Head of caudate nucleus (tissue), 42 donors: ENCODE measurements around the gene NEAT1.
A peak's percentile ranks its signal among the peaks of the same experiment; 100 is the strongest.
"Not testable (repeated sequence)": the region's sequence is repeated elsewhere in the genome, so short reads cannot be mapped to it uniquely, and the experiment has no call there.

Experiments
- DNase-seq, 42 donors: peaks; one replicate each; pipeline versions ENCODE4 v3.0.0 to v3.0.0-alpha.2; 2020 to 2021; ENCODE audit warnings: mixed read lengths in 7 of 42
- intact Hi-C: fragments of 100-400 bp; cut with DNase I; formaldehyde crosslinking; loops from one replicate; pipeline ENCODE4 v1.15.0; 2022

NEAT1 gene

DNA sequence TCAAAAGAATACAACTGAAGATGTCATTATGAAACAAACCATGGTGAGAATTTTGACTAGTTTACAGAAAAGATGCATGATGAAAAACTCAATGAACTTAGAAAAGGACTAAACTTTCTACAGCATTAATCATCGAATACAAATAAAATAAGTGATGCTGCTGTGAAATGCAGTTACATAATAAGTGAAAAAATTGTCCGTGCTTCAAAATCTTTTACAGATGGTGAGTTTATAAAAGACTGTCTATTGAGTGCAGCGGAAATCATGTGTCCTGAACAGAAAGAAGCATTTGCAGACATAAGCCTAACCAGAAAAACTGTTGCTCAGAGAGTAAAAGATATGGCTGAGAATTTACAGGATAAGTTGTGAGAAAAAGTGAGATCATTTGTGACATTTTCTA, 33.8 kb downstream of the NEAT1 start:
- intact Hi-C loops: no loop called here
- DNase-seq: no peak

- intact Hi-C loops: no loop called here
- DNase-seq: peak in 1 of 42 donors; percentile 6
These were observed 37.0 kb downstream of the NEAT1 start for GRCh38 chr11:65459552-65459951.

DNA sequence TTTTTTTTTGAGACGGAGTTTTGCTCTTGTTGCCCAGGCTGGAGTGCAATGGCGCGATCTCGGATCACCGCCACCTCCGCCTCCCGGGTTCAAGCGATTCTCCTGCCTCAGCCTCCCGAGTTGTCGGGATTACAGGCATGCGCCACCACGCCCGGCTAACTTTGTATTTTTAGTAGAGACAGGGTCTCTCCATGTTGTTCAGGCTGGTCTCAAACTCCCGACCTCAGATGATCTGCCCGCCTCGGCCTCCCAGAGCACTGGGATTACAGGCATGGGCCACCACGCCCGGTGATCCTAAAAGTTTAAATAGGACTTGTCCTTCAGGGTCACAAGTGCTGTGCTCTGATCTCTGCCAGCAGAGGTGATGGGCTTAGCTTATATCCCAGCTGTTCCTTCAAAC, 42.9 kb downstream of the NEAT1 start:
- intact Hi-C loops, DNase-seq: not testable (repeated sequence)

DNA sequence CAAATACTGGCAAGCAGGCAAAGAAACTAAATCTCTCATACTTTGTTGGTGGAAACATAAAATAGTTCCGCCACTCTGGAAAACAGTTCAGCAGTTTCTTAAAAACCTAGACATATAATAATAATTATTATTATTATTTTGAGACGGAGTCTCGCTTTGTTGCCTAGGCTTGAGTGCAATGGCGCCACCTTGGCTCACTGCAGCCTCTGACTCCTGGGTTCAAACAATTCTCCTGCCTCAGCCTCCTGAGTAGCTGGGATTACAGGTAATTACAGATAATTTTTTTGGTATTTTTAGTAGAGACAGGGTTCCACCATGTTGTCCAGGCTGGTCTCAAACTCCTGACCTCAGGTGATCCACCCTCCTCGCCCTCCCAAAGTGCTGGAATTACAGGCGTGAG, 44.7 kb downstream of the NEAT1 start:
- DNase-seq, intact Hi-C loops: not testable (repeated sequence)

DNA sequence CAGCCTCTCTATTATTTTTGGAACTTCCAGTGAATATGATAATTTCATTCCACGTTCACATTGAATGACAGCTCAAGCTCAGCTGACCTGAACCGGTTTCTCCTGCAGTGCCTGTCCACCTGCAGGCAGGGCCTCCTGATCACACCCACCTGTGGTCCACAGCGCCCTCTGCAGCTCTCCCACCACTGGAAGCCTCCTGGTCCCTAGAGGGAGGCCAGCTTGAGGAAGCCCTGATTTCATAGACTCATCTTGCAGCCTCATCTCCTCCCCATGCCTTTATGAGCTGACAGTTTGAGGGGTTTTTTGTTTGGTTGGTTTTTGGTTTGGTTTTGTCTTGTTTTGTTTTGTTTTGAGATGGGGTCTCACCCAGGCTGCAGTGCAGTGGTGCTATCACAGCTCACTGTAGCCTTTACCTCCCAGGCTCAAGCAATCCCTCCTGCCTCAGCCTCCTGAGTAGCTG, 46.3 kb downstream of the NEAT1 start:
- DNase-seq: peak in 29 of 42 donors; percentile 27 to 81 (median 57)
- intact Hi-C loops: no loop called here

GRCh38 chr11:65470433-65471049, 47.9 kb downstream of the NEAT1 start:
- no peak for DNase-seq
- intact Hi-C loops: no loop called here

GRCh38 chr11:65471447-65471891, 48.9 kb downstream of the NEAT1 start:
- peak in 40 of 42 donors; percentile 46 to 88 (median 74) for DNase-seq
- intact Hi-C loops: no loop called here

- DNase-seq, intact Hi-C loops: not testable (repeated sequence)
These were observed 50.1 kb downstream of the NEAT1 start for GRCh38 chr11:65472588-65473277.

GRCh38 chr11:65473278-65473860, 50.8 kb downstream of the NEAT1 start:
- intact Hi-C loops: no loop called here
- no peak for DNase-seq

DNA sequence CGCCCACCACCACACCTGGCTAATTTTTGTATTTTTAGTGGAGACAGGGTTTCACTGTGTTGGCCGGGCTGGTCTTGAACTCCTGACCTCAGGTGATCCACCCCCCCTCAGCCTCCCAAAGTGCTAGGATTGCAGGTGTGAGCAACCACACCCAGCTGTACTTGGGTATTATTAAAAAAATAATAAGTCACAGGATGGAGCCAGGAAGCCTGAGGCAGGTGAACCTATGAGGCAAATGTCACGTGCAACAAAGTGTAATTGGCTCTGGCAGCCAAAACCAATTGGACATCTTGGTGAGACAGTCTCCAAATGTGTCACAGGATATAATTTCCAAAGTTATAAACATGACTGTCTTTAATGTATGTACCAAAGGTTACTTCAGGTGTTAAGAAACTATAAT, 52.3 kb downstream of the NEAT1 start:
- intact Hi-C loops: loop anchor here (5.0 kb wide), 1 partner anchor 53 kb away; the partner anchor contains the start of gene NEAT1

DNA sequence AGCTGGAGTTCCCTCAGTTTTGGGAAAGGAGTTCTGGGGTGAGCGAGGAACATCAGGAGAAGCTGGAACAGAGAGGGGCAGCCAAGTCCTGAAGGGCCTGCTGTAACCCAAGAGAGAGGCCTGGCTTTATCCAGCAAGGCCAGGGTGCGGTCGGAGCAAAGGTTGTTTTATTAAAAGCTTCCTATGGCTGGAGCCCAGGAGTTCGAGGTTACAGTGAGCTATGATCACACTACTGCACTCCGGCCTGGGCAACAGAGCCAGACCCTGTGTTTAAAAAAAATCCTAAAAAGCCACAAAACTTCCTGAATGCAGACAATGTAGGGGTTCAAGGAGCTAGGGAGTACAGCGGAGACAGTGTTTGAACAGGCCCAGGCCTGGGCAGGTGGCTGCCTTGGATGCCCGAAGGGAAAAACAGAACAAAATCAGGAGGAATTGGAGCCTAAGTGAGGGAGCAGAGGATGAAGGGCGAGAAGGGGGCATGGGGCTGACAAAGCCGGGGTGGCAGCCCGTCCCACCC, 54.1 kb downstream of the NEAT1 start:
- peak in 2 of 42 donors; percentile 24 to 29 for DNase-seq
- intact Hi-C loops: loop anchor here (1.0 to 5.0 kb wide), 2 partner anchors 23 to 54 kb away; partner anchors contain the start of genes MALAT1 and NEAT1

More for the DNA sequence above, 52.3 kb downstream of the NEAT1 start:
- peak in 1 of 42 donors; percentile 17 for DNase-seq

- intact Hi-C loops: loop anchor here (1.0 to 5.0 kb wide), 2 partner anchors 22 to 55 kb away; partner anchors contain the start of genes MALAT1 and NEAT1
These were observed 54.8 kb downstream of the NEAT1 start for GRCh38 chr11:65477149-65477965.

GRCh38 chr11:65478388-65479183, 56.0 kb downstream of the NEAT1 start:
- DNase-seq: peak in 34 of 42 donors; percentile 21 to 85 (median 65)
- intact Hi-C loops: loop anchor here (5.0 kb wide), 1 partner anchor 56 kb away; the partner anchor contains the start of gene NEAT1

More at GRCh38 chr11:65477149-65477965, 54.8 kb downstream of the NEAT1 start:
- DNase-seq: peak; percentile 90 to 99 (median 96)

DNA sequence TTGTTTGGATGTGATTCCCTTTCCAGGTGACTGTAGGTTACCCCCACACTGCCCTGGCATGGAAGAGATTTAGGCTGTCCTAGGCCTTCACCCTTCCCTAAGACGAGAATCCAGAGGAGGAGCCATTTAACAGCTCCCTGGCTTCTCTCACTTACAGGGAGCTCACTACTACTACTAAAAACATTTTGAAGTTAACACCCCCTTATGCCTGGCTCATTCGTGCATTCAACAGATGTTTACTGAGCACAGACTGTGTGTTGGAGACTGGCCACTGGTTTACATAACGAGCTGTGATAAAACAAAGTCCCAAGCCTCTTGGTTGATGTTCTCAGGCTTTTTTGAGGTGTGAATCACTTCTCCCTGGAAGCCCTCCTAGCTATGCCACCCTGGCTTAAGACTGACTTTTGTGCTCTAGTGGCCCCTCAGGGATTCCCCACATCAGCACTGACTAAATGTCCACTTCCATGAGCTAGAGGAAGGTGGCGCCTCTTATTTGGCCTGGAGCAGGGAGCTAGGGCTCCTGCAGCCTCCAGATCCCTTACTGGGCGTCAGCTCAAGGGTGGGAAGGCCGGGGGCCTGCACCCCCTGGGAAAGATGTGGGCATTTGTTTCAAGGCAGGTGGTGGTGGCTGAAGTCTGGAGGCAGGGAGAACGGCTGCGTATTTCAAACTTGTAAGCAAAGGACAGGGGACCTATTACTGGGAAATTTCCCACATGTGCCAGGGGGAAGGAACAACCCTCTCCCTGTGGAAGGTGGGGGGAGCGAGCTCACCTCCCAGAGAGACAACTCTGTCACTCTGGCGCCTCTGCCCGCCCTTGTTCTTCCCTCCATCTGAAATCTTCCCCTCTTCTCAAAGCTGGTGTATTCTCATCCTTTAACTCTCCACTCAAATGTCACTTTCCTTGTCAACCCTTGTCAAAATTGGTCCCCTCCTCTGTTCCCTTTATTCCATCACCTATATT, 56.9 kb downstream of the NEAT1 start:
- intact Hi-C loops: loop anchor here (5.0 kb wide), 1 partner anchor 57 kb away; the partner anchor contains the start of gene NEAT1
- DNase-seq: peak in 35 of 42 donors; percentile 44 to 85 (median 71)

DNA sequence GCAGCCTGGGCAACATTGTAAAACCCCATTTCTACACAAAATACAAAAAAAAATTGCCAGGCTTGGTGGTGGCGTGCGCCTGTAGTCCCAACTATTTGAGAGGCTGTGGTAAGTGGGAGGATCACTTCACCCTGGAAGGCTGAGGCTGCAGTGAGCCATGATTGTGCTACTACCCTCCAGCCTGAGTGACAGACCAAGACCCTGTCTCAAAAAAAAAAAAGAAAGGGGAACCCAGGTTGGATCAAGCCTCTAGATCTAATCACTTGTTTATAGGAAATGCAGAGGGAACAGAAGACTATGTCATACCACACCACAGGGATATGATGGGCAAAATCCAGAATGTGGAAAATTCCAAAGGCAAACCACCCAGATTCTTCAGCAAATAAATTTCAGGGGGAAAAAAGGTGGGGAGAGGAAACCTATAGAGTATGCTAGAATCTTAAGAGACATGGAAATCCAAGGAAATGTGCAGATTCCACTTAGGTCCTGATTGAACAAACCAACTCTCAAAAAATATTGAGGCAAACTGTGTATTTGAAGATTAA, 59.8 kb downstream of the NEAT1 start:
- DNase-seq: peak in 1 of 42 donors; percentile 41
- intact Hi-C loops: no loop called here

- peak in 4 of 42 donors; percentile 10 to 47 (median 34) for DNase-seq
- intact Hi-C loops: no loop called here
These were observed 63.3 kb downstream of the NEAT1 start for GRCh38 chr11:65485920-65486219.
